DND-41 (cell line): ENCODE data around the gene RASGRP2.

ENCODE experiments used
- CTCF ChIP-seq: IDR thresholded peaks from 2 replicates; pipeline ENCODE4 v1.5.1; 2012; ENCODE audit warnings: borderline replicate concordance, low read length, moderate library complexity, mild to moderate bottlenecking; ENCODE audit not compliant: poor library complexity, severe bottlenecking; ENCODE audit errors: extremely low read depth
- EZH2 ChIP-seq: IDR thresholded peaks from 3 replicates; pipeline ENCODE4 v1.6.1; 2012; ENCODE audit warnings: borderline replicate concordance, low read depth, mild to moderate bottlenecking, moderate library complexity, low read length, inconsistent platforms; ENCODE audit not compliant: severe bottlenecking

- TF ChIP-seq CTCF (no peak), EZH2 (no peak)
Observed at GRCh38 chr11:64714666-64715065, 29.3 kb downstream of the RASGRP2 start.
